ENCODE measurements around the gene PPP2R5B.

The PPP2R5B gene

GRCh38 chr11:64888729-64889511, 35.6 kb upstream of the PPP2R5B start:
- no peak for DNase-seq (ENCODE audit: low spot score)

- no peak for DNase-seq (ENCODE audit: low spot score)
These were observed 34.0 kb upstream of the PPP2R5B start for GRCh38 chr11:64890522-64890939.

DNA sequence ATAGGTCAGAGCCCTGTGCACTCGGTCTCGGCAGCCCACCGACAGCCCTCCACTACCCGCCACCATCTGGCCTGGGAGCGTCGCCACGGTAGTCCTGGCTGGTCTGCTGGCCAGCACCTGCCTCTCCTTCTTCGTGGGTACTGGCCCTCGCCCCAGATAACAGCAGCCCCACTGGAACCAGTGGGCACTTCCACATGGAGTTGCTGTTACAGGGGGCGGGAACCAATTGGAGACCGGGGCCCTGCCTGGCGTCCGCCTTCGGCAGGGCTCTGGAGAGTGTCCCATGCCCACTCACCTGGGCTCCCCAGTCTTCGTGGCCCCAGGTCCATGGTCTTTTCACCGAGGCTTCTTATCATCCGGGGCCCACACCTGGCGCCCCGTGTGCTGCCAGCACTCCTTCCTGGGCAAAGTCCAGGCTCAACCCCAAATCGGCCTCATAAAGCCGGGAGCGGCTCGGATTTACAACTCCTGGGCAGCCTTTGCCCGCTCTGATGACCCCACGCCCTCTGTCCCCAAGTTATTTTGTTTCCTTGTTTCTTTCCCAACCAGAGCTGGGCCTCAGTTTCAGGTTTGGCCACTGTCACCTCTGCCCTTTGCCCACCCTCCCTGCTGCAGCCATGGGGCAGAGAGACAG, 33.2 kb upstream of the PPP2R5B start:
- DNase-seq (ENCODE audit: low spot score): no peak

GRCh38 chr11:64891880-64892279, 32.6 kb upstream of the PPP2R5B start:
- no peak for DNase-seq (ENCODE audit: low spot score)

- DNase-seq (ENCODE audit: low spot score): no peak
These were observed 32.1 kb upstream of the PPP2R5B start for GRCh38 chr11:64892411-64892831.

- DNase-seq (ENCODE audit: low spot score): no peak
These were observed 31.7 kb upstream of the PPP2R5B start for GRCh38 chr11:64892838-64893193.

- no peak for DNase-seq (ENCODE audit: low spot score)
These were observed 31.1 kb upstream of the PPP2R5B start for GRCh38 chr11:64893194-64894069.

DNA sequence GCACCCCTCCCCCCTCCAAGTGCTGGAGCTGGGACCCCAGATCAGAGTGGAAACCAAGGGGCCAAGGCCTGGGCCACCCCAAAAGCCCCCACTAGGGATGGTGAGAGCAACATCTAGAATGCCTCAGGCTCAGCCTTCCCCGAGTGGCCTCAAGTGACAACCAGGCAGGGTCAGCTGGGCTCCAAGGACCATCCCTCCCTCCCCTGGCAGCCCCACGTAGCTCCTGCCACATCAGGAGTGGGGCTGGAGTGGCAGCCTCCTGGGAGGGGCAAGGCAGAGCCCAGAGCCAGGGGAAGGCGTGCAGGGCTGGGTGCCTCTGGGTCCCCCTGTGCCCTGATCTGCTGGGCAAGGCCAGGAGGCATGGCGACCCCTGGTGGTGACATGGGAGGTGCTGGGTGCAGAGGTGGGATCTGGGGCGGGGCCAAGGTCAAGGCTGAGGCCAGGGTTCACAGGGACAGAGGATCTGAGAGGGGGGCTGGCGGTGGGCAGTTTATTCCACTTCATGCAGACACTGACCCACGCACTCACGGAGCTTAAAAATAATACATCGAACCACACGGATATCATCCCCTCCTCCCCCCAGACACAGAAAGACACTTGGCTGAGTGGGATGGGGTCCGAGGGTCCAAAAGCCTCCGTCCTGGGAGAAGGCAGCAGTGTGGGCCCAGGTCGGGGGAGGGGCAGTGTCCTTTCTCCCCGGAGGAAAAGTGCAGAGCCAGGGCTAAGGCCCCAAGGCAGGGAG, 30.2 kb upstream of the PPP2R5B start:
- peak; percentile 87 for DNase-seq (ENCODE audit: low spot score)

GRCh38 chr11:64894812-64895452, 29.6 kb upstream of the PPP2R5B start:
- DNase-seq (ENCODE audit: low spot score): no peak

- DNase-seq (ENCODE audit: low spot score): no peak
These were observed 28.0 kb upstream of the PPP2R5B start for GRCh38 chr11:64896448-64897022.

- DNase-seq (ENCODE audit: low spot score): no peak
These were observed 27.0 kb upstream of the PPP2R5B start for GRCh38 chr11:64897381-64898075.

- DNase-seq (ENCODE audit: low spot score): no peak
These were observed 26.4 kb upstream of the PPP2R5B start for GRCh38 chr11:64898076-64898445.

GRCh38 chr11:64898541-64898940, 25.9 kb upstream of the PPP2R5B start:
- no peak for DNase-seq (ENCODE audit: low spot score)

- DNase-seq (ENCODE audit: low spot score): no peak
These were observed 24.2 kb upstream of the PPP2R5B start for GRCh38 chr11:64900263-64900678.

GRCh38 chr11:64900774-64901173, 23.7 kb upstream of the PPP2R5B start:
- no peak for DNase-seq (ENCODE audit: low spot score)

GRCh38 chr11:64902102-64902900, 22.2 kb upstream of the PPP2R5B start:
- no peak for DNase-seq (ENCODE audit: low spot score)

DNA sequence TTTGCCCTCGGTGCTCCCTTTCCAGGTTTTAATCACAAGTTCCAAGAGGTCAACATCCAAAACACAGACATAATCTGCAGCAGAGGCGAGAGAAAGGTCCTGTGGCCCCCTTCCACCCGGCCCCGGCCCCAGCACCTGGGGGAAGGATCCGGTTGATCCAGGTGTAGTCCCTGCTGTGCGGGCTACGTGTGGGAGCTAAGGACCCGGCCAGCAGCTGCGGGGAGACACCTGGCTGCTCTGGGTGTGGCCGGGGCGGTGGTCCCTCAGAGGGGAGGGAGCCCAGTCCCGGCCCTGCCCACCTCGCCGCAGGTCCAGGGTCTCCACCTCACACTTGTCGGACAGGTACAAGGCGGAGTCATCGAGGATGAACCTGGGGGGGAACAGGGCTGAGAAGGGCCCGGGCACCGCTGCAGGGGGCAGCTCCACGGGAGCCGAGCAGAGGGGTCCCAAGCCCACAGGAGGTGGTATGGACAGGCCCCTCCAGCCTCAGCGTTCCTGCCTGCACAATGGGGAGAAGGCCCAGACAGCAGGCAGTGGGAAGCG, 21.1 kb upstream of the PPP2R5B start:
- DNase-seq (ENCODE audit: low spot score): no peak

DNA sequence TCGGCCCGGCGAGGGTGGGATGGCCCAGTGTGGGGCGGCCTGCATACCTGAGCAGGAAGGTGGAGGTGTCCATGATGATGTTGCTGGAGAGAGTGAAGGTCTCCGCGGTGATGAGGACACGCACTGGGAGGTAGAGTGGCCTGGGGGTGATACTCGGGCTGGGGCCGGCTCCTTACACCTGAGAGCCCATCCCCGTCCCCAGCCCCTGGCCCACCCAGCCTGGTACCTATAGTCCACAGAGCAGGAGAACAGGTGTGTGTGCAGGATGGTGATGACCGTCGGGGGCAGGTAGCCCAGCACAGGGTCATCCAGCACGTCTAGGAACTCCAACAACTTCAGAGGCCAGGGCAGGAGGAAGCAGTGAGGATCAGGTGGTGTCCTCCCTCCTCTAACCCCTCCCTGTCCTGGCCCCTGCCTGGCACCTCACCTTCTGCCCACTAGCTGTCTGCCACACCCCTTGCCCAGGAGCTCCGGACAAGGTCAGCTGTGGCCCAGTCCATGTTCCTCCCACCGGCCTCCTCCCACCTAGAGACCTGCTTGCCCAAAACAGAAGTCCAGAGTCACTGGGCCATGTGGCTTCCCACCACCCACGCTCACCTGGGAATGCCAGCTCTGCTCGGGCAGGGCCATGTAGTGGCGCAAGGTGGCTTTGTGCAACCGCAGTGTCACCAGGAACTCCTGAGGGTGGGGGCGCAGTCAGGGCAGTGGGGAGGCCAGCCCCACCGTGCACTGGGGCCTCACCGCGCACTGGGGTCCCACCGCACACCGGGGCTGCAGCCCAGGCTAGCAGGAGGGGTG, 18.8 kb upstream of the PPP2R5B start:
- DNase-seq (ENCODE audit: low spot score): no peak

DNA sequence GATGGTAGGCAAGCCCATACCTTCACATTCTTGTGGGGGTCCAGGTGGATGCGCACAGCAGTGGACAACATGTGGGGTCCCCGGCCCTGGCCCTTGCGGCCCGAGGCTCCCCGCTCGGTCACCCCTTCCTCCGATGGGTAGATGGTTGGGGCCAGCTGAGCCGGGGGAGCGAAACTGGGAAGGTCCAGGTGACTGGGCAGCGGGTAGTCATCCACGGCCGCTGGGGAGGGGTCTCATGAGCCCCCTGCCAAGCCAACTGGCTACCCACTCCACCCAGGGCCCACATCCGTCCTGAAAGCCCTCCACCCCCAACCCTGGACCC, 18.2 kb upstream of the PPP2R5B start:
- no peak for DNase-seq (ENCODE audit: low spot score)
